SK-N-DZ (cell line): Measurements from ENCODE around the gene F8A3. TPM values are rescaled to one million over a fixed set of nuclear protein-coding genes. Genes with fewer than 3 reads are reported as not detected.
A peak's percentile ranks its signal among the peaks of the same experiment; 100 is the strongest.
"Not testable (repeated sequence)": the region's sequence is repeated elsewhere in the genome, so short reads cannot be mapped to it uniquely, and the experiment has no call there.

Experiments
- DNase-seq: peaks from one replicate; pipeline ENCODE4 v3.0.0-alpha.2; 2015; ENCODE audit warnings: low spot score
- polyA plus RNA-seq, 2 experiments: library from polyadenylated mRNA; depleted of rRNA; stranded (reverse); fragments of >200 nt; gene quantifications; 2 replicates each; pipeline ENCODE4 v1.2.3, GENCODE V29; 2014
- small RNA-seq, 2 experiments: library from RNA; depleted of rRNA; stranded (forward); fragments of <200 nt; gene quantifications; one replicate each; pipeline ENCODE3, GENCODE V24; 2014

The F8A3 gene
- polyA plus RNA-seq (2014; cell fraction: cytosol; rRNA removed), result 0.45 TPM in 1 of 2 replicates, not detected in the other
- polyA plus RNA-seq (2014; cell fraction: nucleus; rRNA removed), result not detected in 2 replicates

GRCh38 chrX:155458471-155458870, at the start of gene F8A3:
TSS of gene F8A3 (minus strand) at chrX:155458620. CDS start at chrX:155458600, 20 bp downstream.
- DNase-seq, result not testable (repeated sequence)

DNA sequence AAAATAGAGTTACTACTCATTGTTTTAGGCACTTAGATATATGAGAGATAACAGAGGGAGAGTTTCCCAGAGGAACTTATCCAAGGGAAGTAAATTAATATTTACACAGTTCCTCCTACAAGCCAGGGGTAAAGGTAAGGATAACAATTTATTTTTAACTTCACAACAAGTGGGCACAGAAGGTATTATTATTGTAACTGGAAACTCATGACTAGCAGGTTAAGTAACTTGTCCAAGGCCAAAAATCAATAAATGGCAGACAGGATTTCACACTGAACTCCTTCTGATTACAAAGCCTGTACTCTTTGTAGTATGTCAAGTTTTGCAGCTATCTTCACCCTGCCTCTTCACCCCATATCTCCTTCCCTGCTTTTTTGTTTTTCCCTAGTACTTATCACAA, 46.9 kb upstream of the F8A3 start:
- DNase-seq, result no peak

DNA sequence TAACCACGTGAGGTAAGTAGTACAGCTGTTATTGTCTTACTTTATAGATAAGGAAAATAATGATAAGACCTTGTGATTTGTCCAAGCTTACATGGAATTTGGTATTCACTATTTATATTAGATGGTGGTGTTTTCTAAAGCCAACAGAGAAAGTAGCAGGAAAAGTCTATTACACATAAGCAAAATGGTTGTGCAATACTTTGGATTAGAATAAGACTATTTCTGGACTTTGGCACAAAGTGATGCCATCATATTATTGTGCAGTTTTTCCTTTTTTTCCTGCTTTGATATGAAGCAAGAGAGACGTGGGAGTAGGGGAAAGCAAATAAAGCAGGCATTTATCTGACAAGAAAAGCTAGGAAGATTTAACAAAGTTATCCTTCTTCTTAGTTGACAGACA, 36.7 kb upstream of the F8A3 start:
- not testable (repeated sequence) for DNase-seq

DNA sequence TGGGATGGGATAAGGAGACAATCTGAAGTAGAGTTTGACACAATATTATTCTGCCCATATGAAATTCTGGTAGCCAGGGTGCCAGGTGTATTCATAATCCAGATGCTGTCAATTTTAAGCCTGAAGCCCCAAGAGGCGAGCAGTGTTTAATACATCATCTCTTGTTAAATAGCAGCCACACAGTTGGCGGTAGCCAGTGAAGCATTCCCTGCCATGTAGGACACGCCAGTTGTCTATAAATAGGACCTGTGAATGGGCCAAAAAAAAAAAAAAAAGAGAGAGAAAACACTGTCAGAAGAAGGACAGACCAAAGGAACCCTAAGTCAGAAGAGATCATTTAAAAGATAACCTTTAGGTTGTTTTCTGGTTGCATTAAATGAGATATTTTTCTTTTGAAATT, 33.0 kb upstream of the F8A3 start:
- DNase-seq, result not testable (repeated sequence)

DNA sequence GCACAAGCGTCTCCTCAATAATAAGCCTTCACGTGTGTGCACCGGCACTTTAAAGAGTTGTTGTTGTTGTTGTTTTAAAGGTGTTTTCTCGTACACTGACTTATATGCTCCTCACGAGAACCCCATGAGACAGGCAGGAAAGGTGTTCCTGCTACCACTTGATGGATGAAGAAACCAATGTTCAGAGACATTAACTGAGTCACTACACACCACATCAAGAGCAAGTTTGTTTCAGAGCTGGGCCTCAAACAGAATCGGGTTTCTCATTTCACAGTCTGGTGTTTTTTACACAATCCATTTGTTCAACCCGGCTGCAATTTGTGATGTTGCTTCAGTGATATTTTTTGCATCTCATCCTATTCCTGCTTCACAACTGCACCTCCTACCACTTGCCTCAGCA, 18.7 kb upstream of the F8A3 start:
- not testable (repeated sequence) for DNase-seq

GRCh38 chrX:155466269-155466938, 8.0 kb upstream of the F8A3 start:
- not testable (repeated sequence) for DNase-seq

- not testable (repeated sequence) for DNase-seq
These were observed 2.1 kb upstream of the F8A3 start for GRCh38 chrX:155460501-155460900.

GRCh38 chrX:155457761-155458447, 516 bp downstream of the F8A3 start:
- DNase-seq, result not testable (repeated sequence)

DNA sequence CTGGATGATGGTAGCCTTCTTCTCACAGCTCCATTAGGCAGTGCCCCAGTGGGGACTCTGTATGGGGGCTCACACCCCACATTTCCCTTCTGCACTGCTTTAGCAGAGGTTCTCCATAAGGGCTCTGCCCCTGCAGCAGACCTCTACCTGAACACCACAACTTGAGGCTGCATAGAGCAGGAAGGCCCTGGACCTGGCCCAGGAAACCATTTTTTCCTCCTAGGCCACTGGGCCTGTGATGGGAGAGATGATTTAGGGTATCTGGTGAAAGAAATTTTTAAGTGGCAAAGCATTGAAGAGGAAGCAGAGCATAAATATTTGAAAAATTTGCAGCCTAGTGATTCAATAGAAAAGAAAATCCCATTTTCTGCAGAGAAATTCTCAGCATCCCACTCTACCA, 17.3 kb downstream of the F8A3 start:
- no peak for DNase-seq

GRCh38 chrX:155435744-155436112, 22.7 kb downstream of the F8A3 start:
- no peak for DNase-seq

DNA sequence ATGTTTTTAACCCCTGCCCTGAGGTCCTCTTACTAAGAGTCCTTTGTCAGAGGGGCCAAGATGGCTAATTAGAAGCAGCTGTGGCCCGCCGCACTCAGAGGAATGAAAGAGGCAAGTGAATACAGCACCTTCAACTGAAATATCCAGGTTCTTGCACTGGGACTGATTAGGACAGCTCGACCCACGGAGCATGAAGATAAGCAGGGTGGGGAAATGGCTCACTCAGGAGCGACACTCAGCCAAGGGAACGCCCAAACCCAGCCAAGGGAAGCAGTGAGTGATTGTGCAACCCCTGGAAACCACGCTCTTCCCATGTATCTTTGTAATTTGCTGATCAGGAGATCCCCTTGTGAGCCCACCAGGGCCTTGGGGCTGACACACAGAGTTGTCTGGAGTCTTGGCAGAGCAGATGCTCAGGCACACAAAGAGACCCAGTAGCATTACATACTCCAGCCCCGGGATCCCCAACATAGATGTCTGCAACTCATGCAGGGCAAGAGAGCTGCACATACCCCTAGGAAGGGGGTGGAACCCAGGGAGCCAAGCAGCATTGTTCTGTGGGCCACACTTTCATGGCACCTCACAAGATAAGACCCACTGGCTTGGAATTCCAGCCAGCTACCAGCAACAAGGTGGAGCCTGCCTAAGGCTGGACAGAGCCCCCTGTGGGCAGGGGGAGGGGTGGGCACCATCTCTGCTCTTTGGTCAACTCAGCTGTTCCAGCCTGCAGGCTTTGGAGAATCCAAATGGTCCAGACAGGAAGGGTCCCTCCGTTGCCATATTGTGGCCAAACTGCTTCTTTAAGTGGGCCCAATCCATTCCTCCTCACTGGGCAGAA, 23.3 kb downstream of the F8A3 start:
- DNase-seq, result peak; percentile 4

GRCh38 chrX:155417769-155418168, 40.7 kb downstream of the F8A3 start:
- no peak for DNase-seq

Small RNA genes lying within 50 kb of the gene (small RNA-seq; reads per million reads assigned to genes)
- gene MIR1184-3, result 0 reads per million in 2 experiments
